Islet of Langerhans (tissue), 1 donor: Measurements from ENCODE around the gene ABCD1.

Experiments
- FAIRE-seq: peaks from one replicate; lab custom pipeline; 2011; peaks lifted over from hg19 to GRCh38; lab: Jason Lieb, UNC

Gene ABCD1

DNA sequence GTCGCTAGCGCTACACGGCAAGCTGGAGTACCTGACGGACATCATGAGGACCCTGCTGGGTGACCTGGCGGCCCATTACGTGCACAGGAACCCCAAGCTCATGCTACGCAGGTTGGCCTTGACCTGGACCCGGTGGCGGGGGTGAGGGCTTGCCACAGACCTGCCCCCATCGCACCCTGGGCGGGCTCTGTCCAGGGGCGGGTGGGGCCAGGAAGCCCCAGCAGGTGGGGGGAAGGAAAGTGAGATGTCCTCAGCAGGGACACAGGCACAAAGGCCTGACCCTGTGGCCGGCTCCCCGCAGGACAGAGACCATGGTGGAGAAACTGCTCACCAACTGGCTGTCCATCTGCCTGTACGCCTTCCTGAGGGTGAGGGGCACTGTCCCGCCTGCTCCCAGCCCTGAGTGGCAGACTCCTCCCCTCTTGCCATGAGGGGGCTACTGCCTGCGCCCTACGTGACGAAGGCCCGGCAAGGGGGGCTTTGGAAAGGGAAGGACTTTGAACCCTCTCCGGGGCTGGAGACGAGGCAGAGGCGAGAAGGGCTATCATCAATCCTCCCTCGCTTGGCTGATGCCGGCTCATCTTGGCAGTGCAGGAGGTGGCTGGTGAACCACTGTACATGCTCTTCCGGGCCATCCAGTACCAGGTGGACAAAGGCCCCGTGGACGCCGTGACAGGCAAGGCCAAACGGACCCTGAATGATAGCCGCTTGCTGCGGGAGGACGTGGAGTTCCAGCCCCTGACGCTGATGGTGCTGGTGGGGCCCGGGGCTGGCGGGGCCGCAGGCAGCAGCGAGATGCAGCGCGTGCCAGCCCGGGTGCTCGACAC, 50.9 kb downstream of the ABCD1 start:
- FAIRE-seq: no peak

DNA sequence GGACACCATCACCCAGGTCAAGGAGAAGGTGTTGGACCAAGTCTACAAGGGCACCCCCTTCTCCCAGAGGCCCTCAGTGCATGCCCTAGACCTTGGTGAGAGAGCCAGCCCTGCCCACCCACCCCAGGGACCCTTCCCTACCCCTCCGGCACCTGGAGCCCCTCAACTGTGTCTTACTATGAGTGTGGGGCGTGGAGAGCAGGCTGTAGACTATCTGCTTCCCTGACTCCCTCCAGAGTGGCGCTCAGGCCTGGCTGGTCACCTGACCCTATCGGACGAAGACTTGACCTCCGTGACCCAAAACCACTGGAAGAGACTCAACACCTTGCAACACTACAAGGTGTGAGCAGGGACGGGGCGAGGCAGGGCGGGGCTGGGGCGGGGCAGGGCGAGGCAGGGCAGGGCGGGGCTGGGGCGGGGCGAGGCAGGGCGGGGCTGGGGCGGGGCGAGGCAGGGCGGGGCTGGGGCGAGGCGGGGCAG, 51.5 kb downstream of the ABCD1 start:
- FAIRE-seq: no peak

DNA sequence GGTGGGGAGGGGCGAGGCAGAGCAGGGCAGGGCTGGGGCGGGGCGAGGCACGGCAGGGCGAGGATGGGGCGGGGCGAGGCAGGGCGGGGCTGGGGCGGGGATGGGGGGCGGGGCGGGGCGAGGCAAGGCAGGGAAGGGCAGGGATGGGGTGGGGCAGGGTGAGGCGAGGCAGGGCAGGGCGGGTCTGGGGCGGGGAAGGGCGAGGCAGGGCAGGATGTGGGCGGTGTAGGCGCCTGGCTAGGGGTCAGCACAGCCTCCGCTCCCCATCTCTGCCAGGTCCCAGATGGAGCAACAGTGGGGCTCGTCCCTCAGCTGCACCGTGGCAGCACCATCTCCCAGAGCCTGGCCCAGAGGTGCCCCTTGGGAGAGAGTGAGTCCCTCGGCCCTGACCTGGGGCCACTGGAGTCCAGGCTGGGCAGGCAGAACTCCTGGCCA, 52.0 kb downstream of the ABCD1 start:
- FAIRE-seq: no peak

DNA sequence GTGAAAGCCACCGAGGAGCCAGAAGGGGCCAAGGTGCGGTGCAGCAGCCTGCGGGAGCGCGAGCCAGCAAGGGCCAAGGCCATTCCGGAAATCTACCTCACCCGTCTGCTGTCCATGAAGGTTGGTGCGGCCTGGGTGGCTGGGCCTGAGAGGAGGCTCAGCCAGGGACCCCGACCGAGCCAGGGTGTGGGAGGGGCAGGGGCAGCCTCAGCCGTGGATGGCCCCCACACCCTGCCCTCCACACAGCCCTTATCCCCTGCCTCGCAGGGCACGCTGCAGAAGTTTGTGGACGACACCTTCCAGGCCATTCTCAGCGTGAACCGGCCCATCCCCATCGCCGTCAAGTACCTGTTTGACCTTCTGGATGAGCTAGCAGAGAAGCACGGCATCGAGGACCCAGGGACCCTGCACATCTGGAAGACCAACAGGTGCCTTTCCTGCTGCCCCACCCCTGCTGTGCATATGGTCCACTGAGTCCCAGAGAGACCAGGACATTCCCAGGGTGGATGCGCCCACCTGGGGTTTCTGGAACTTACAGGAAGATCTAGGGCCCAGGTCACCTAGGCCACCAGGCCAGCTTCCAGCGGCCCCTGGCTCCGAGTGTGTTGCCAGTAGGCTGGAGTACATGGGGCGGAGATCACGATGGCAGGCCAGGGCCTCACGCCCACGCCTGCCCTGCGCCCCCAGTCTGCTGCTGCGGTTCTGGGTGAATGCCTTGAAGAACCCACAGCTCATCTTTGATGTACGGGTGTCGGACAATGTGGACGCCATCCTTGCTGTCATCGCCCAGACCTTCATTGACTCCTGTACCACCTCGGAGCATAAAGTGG, 52.8 kb downstream of the ABCD1 start:
- no peak for FAIRE-seq

GRCh38 chrX:153778181-153778580, 53.5 kb downstream of the ABCD1 start:
- no peak for FAIRE-seq

DNA sequence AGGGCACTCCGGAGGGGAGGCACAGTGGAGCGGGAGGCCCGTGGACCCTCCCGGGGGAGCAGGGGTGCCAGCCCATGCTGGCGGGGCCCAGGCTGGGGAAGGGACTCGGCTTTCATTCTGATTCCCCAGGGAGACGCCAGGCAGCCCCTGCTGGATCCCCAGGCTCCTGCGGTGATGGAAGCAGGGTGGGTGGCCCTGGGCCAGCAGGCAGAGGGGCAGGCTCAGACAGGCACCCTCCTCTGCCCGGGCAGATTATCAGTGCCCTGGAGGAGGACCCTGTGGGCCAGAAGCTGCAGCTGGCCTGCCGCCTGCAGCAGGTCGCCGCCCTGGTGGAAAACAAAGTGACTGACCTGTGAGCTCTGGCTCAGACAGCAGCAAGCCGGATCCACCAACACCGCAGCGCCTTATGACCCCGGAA, 54.0 kb downstream of the ABCD1 start:
- no peak for FAIRE-seq

GRCh38 chrX:153779891-153780677, 55.4 kb downstream of the ABCD1 start:
- FAIRE-seq: no peak

- no peak for FAIRE-seq
Measured at GRCh38 chrX:153780678-153781427, 56.2 kb downstream of the ABCD1 start, which contains the start of gene SRPK3. Gene SRPK3, plus strand, starts transcription at chrX:153781041. Its CDS starts 46 bp downstream, at chrX:153781087.

- FAIRE-seq: no peak
Measured at GRCh38 chrX:153781428-153782047, 56.9 kb downstream of the ABCD1 start.

DNA sequence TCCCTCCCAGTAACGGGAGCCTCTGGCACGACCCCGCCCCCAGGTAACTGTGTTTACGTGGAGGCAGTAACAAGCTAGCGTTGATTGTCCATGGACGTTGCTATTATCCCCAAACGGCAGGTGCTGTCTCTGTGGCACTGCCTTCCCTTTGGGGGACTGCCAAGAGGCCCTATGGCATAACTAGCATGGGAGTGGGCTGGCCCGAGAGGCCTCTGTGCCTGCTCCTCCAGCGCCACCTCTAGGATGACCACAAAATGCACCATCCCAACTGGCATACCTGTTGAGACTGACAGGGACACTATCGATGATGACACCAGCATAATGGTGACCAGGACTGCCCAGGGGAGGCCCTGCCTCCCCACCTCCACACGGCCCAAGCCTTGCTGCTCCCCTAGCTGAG, 57.7 kb downstream of the ABCD1 start:
- no peak for FAIRE-seq

DNA sequence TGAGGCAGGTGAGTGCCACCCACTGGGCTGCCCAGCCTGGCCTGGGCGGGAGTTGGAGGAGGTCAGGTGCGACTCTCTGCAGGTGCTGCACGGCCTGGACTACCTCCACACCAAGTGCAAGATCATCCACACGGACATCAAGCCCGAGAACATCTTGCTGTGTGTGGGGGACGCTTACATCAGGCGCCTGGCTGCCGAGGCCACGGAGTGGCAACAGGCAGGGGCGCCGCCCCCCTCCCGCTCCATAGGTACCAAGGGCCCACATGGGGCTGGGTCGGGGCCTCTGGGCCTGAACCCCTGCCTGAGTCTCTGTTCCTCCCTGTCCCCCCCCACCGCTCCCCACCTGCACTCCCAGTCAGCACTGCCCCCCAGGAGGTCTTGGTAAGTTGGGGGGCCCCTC, 58.2 kb downstream of the ABCD1 start:
- FAIRE-seq: no peak

DNA sequence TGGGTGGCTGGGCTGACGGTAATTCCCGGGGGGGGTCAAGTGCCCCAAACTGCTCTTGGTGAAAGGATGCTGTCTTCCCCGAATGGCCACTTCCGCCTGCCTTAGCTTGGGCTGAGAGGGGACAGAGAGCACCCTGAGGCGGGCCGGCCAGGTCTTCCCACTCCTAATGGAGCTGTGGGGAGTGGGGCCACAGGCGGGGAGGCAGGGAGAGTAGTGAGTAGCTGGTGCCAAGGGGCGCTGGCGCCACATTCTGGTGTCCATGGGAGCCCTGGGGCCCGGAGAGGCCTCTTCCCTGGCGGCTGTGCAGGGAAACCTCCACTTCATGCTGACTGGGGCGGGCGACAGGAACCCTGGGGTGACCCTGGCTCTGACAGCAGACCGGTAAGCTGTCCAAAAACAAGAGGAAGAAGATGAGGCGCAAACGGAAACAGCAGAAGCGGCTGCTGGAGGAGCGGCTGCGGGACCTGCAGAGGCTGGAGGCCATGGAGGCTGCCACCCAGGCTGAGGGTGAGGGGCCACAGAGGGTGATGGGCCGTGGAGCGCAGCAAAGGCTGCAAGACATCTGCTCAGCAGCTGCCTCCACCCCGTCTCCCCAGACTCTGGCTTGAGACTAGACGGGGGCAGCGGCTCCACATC, 58.8 kb downstream of the ABCD1 start:
- no peak for FAIRE-seq

DNA sequence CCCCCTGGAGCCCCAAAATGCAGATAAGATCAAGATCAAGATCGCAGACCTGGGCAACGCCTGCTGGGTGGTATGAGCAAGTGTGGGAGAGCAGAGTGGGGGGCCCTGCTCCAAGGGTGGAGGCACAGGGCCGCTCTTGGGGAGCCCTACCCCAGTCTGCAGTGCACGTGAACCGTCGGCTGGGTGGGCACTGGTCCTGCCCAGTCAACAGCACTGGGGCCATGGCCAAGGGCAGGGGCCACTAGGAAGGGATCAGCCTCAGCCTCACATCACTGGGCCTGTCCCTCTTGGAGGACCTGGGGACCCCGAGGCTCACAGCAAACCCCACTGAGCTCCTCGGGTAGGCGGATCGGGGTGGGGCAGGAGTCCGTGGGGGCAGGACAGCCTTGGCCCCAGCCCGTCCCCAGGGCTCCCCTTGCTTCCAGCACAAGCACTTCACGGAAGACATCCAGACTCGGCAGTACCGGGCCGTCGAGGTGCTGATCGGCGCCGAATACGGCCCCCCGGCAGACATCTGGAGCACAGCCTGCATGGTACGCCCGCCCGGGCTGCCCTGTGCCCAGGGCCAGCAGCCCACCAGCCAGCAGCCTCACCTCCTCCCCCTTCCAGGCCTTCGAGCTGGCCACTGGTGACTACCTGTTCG, 59.8 kb downstream of the ABCD1 start:
- no peak for FAIRE-seq

DNA sequence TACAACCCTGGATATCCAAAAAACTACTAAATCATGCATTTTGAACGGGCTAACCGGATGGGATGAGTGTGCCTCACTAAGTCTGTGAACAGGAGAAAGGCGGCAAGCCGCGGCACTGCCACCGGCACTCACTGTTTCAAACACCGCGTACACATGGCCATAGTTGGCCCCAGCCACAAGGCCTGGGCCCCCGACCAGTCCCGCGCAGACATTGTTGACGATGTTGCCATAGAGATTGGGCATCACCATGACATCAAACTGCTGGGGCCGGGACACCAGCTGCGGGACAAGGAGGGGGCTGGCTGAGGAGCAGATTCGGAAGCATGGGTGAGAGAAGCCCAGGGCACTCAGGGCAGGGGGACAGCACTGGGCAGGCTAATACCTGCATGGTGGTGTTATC, 62.0 kb downstream of the ABCD1 start:
- FAIRE-seq: no peak

DNA sequence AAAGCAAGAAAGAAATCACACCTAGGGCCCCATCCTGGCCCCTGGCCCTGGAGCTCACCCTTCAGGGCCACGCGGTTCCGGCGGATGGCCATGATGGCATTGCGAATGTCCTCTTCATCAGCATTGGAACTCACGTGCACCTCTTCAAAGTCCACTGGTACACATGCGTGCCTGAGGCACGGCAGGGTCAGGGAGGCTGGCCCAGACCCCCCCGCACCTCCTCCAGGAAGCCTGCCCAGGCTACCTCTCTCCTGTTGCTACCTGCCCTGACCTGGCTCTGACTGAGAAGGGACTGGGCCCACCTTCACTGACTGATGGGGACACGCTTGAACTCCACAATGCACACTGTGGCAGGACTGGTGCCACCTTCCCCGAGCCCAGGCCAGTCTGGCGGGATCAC, 65.0 kb downstream of the ABCD1 start:
- FAIRE-seq: no peak

DNA sequence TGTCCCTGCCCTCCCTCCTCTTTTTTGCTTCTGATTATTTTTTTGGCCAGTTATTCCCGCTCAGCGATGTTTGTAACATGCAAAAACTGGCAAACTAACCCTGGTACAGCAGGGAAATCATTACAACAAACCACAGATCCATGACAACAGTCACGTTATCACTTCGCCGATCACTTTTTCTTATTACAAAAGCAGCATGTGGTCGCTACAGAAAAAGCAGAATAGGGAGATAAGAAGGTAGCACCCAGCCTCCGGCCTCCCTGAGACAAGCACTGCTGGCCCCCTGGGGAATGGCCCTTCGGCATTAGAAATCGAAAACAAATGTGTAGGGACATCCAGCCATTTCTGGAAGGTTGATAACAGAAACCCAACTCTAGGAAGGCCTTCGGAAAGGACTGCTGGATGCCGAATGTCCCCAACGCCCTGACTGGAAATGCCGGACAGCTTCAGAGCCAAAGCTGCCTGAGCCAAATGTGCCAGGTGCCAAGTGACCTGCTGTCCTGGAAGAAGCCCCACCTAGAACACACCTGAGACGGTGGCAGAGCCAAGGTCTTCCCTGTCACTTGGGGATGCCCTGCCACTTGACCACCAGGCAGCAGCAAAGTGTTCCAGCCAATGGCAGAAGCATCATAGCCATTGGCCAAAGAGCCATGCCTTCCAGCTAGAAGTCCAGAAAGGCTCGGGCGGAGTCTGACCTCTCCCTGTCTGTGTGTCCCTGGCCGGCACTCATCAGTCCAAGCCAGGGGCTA, 66.6 kb downstream of the ABCD1 start:
- no peak for FAIRE-seq

GRCh38 chrX:153792368-153792767, 67.7 kb downstream of the ABCD1 start:
- no peak for FAIRE-seq

GRCh38 chrX:153793291-153793690, 68.6 kb downstream of the ABCD1 start:
- FAIRE-seq: no peak
